ENCODE results near the gene MCMBP. TPM values are rescaled to one million over a fixed set of nuclear protein-coding genes. Genes with fewer than 3 reads are reported as not detected.

The MCMBP gene
- total and polyA plus RNA-seq, 2 donors (not counting 3 experiments of a cell fraction or from before 2014, with no cell fraction given): 44.8 to 62.5 TPM

DNA sequence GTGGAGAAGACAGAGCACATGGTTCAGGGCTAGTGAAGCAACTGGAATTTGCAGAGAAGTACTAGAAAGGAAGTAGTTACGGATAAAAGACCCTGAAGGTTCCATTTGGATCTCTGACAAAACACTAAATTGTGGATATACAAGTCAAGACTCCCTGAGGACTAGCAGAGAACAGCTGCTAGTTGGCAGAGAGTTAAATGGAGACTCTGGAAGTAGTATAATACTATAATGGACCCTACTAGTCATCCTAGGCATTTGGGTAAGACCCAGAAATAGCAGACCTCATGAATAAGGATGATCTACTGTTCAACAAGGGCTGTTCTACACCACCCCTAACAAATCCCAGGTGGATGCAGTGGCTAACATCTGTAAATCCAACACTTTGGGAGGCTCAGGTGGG is 19.1 kb downstream of the MCMBP start:
- DNase-seq (ENCODE audit: low read depth, low spot score) (no peak), FAIRE-seq (no peak)
- Histone ChIP-seq H3K9me3 (replicated peaks; ENCODE audit: control insufficient read depth, insufficient read depth, low read length) (no peaks in the 10 kb centered on the region), H2AFZ (ENCODE audit: low read depth, low read length) (no peak overlapping the region), H3K9ac (replicated peaks; ENCODE audit: extremely low read depth, insufficient read depth, low read length) (no peak overlapping the region), H3K4me2 (ENCODE audit: insufficient read depth, low read length) (no peak overlapping the region), H3K4me1 (ENCODE audit: control insufficient read depth, extremely low read depth, insufficient read depth, low read length) (no peaks in the 10 kb centered on the region), H3K36me3 (ENCODE audit: control insufficient read depth in 2 of 2, extremely low read depth in 1 of 2, insufficient read depth in 2 of 2, low read length in 2 of 2) (peaks cover 11 to 18% of the 10 kb centered on the region in 2 experiments), H3K79me2 (ENCODE audit: control insufficient read depth, insufficient read depth, low read length) (peaks cover 15% of the 10 kb centered on the region), H3K9me1 (replicated peaks; ENCODE audit: control insufficient read depth, extremely low read depth, insufficient read depth, low read length) (no peaks in the 10 kb centered on the region), H3K27ac (ENCODE audit: insufficient read depth, low read depth, low read length) (no peak overlapping the region), H3K4me3 (replicated peaks in 1 of 3; ENCODE audit: insufficient read depth in 1 of 3, low read depth in 1 of 3, low read length in 3 of 3) (no peak overlapping the region), H4K20me1 (replicated peaks; ENCODE audit: control insufficient read depth, extremely low read depth, insufficient read depth, low read length) (no peaks in the 10 kb centered on the region), H3K27me3 (ENCODE audit: control insufficient read depth in 2 of 2, insufficient read depth in 2 of 2, low read length in 2 of 2) (no peaks in the 10 kb centered on the region)
- intact Hi-C loops (cut with micrococcal nuclease): no loop called here
- ChIA-PET POLR2A (no interaction called here), CTCF (interaction anchor here (1.9 to 5.0 kb wide), 2 partner anchors 103 to 166 kb away, joined by 5 to 33 read pairs; no protein-coding TSS in a partner anchor)
- dilution Hi-C loops (cut with MboI; ENCODE audit: extremely low pct_ligation_motif_present, low sequenced_read_pairs): no loop called here
- TF ChIP-seq JUN (IDR thresholded peaks at IDR 0.05; ENCODE audit: borderline replicate concordance, insufficient read depth, insufficient read length, low read depth) (no peak), MYC (IDR thresholded peaks at IDR 0.05; ENCODE audit: low read depth, low read length) (no peak), POLR2A (IDR thresholded peaks at IDR 0.05; ENCODE audit: low read depth, low read length) (no peak), EZH2 (IDR thresholded peaks at IDR 0.05; ENCODE audit: borderline replicate concordance, low read depth, low read length, severe bottlenecking) (no peak), MAX (IDR thresholded peaks at IDR 0.05; ENCODE audit: insufficient read depth, insufficient read length) (no peak), FOS (IDR thresholded peaks at IDR 0.05; ENCODE audit: borderline replicate concordance, insufficient read depth, low read length) (no peak), GATA2 (IDR thresholded peaks at IDR 0.05; ENCODE audit: insufficient read depth, insufficient read length, low read depth, low read length) (no peak), POLR2AphosphoS5 (IDR thresholded peaks at IDR 0.05; ENCODE audit: insufficient read depth, low read depth, low read length) (no peak), CTCF (IDR thresholded peaks at IDR 0.05; ENCODE audit: extremely low read depth in 1 of 2, insufficient read depth in 1 of 2, low read depth in 1 of 2, low read length in 2 of 2) (no peak)
- no TSS peak for BruUV-seq (replicated peaks)

All from endothelial cell of umbilical vein (primary cell).